Measurements from ENCODE around the gene HERC6.

- TF ChIP-seq CTCF (IDR thresholded peaks at IDR 0.05; ENCODE audit: low read length) (no peak), EZH2 (optimal IDR thresholded peaks at IDR 0.05; ENCODE audit: low read depth, low read length) (no peak)
Observed at GRCh38 chr4:88396681-88397080, 18.0 kb downstream of the HERC6 start.

Data from MM.1S (cell line).